ENCODE measurements around the gene STX17. TPM values are rescaled to one million over a fixed set of nuclear protein-coding genes. Genes with fewer than 3 reads are reported as not detected.

STX17 gene
- total RNA-seq, 1 donor from 2014 or later: 18.3 TPM

- no peaks in the 10 kb centered on the region for H3K4me1 ChIP-seq (ENCODE audit: control insufficient read depth in 3 of 3, insufficient read depth in 3 of 3, low read length in 3 of 3)
- peaks cover 0 to 2% (median 0%) of the 10 kb centered on the region in 3 donors for H3K9me3 ChIP-seq (ENCODE audit: control insufficient read depth in 3 of 3, low read length in 3 of 3)
- no peak overlapping the region for H3K4me3 ChIP-seq (ENCODE audit: low read length in 3 of 3)
- no peak overlapping the region for H3K9ac ChIP-seq (ENCODE audit: low read depth in 1 of 3, low read length in 3 of 3)
- H3K36me3 ChIP-seq (ENCODE audit: control insufficient read depth in 3 of 3, insufficient read depth in 3 of 3, low read length in 3 of 3): peaks cover 0 to 5% (median 3%) of the 10 kb centered on the region in 3 donors
- H3K27ac ChIP-seq (ENCODE audit: low read depth, low read length): no peak overlapping the region
- no peaks in the 10 kb centered on the region for H3K27me3 ChIP-seq (ENCODE audit: control insufficient read depth in 3 of 3, insufficient read depth in 3 of 3, low read length in 3 of 3)
Observed at GRCh38 chr9:99929652-99930051, 23.2 kb downstream of the STX17 start.

- no peak overlapping the region for H3K27ac ChIP-seq (ENCODE audit: low read depth, low read length)
- H3K36me3 ChIP-seq (ENCODE audit: control insufficient read depth in 3 of 3, insufficient read depth in 3 of 3, low read length in 3 of 3): peaks cover 0 to 5% (median 3%) of the 10 kb centered on the region in 3 donors
- no peaks in the 10 kb centered on the region for H3K4me1 ChIP-seq (ENCODE audit: control insufficient read depth in 3 of 3, insufficient read depth in 3 of 3, low read length in 3 of 3)
- H3K27me3 ChIP-seq (ENCODE audit: control insufficient read depth in 3 of 3, insufficient read depth in 3 of 3, low read length in 3 of 3): no peaks in the 10 kb centered on the region
- no peaks in the 10 kb centered on the region for H3K9me3 ChIP-seq (ENCODE audit: control insufficient read depth in 3 of 3, low read length in 3 of 3)
- no peak overlapping the region for H3K9ac ChIP-seq (ENCODE audit: low read depth in 1 of 3, low read length in 3 of 3)
- H3K4me3 ChIP-seq (ENCODE audit: low read length in 3 of 3): no peak overlapping the region
Observed at GRCh38 chr9:99931155-99931840, 24.8 kb downstream of the STX17 start.

GRCh38 chr9:99936947-99937587 lies 30.6 kb downstream of the STX17 start:
- no peaks in the 10 kb centered on the region for H3K27me3 ChIP-seq (ENCODE audit: control insufficient read depth in 3 of 3, insufficient read depth in 3 of 3, low read length in 3 of 3)
- H3K4me1 ChIP-seq (ENCODE audit: control insufficient read depth in 3 of 3, insufficient read depth in 3 of 3, low read length in 3 of 3): no peaks in the 10 kb centered on the region
- no peak overlapping the region for H3K27ac ChIP-seq (ENCODE audit: low read depth, low read length)
- H3K9me3 ChIP-seq (ENCODE audit: control insufficient read depth in 3 of 3, low read length in 3 of 3): peaks cover 0 to 3% (median 2%) of the 10 kb centered on the region in 3 donors
- H3K4me3 ChIP-seq (ENCODE audit: low read length in 3 of 3): no peak overlapping the region
- no peak overlapping the region for H3K9ac ChIP-seq (ENCODE audit: low read depth in 1 of 3, low read length in 3 of 3)
- H3K36me3 ChIP-seq (ENCODE audit: control insufficient read depth in 3 of 3, insufficient read depth in 3 of 3, low read length in 3 of 3): peaks cover 0 to 3% (median 0%) of the 10 kb centered on the region in 3 donors

GRCh38 chr9:99947395-99947794 lies 40.9 kb downstream of the STX17 start:
- Histone ChIP-seq H3K9me3 (ENCODE audit: control insufficient read depth in 3 of 3, low read length in 3 of 3) (no peaks in the 10 kb centered on the region), H3K4me3 (ENCODE audit: low read length in 3 of 3) (no peak overlapping the region), H3K27me3 (ENCODE audit: control insufficient read depth in 3 of 3, insufficient read depth in 3 of 3, low read length in 3 of 3) (no peaks in the 10 kb centered on the region), H3K36me3 (ENCODE audit: control insufficient read depth in 3 of 3, insufficient read depth in 3 of 3, low read length in 3 of 3) (peaks cover 0 to 11% (median 5%) of the 10 kb centered on the region in 3 donors), H3K27ac (ENCODE audit: low read depth, low read length) (no peak overlapping the region), H3K9ac (ENCODE audit: low read depth in 1 of 3, low read length in 3 of 3) (no peak overlapping the region), H3K4me1 (ENCODE audit: control insufficient read depth in 3 of 3, insufficient read depth in 3 of 3, low read length in 3 of 3) (no peaks in the 10 kb centered on the region)

- H3K27ac ChIP-seq (ENCODE audit: low read depth, low read length): no peak overlapping the region
- no peak overlapping the region for H3K9ac ChIP-seq (ENCODE audit: low read depth in 1 of 3, low read length in 3 of 3)
- no peaks in the 10 kb centered on the region for H3K9me3 ChIP-seq (ENCODE audit: control insufficient read depth in 3 of 3, low read length in 3 of 3)
- H3K4me3 ChIP-seq (ENCODE audit: low read length in 3 of 3): no peak overlapping the region
- H3K27me3 ChIP-seq (ENCODE audit: control insufficient read depth in 3 of 3, insufficient read depth in 3 of 3, low read length in 3 of 3): no peaks in the 10 kb centered on the region
- no peaks in the 10 kb centered on the region for H3K4me1 ChIP-seq (ENCODE audit: control insufficient read depth in 3 of 3, insufficient read depth in 3 of 3, low read length in 3 of 3)
- peaks cover 0 to 11% (median 5%) of the 10 kb centered on the region in 3 donors for H3K36me3 ChIP-seq (ENCODE audit: control insufficient read depth in 3 of 3, insufficient read depth in 3 of 3, low read length in 3 of 3)
Observed at GRCh38 chr9:99948482-99948881, 42.0 kb downstream of the STX17 start.

GRCh38 chr9:99948896-99949295 lies 42.4 kb downstream of the STX17 start:
- no peak overlapping the region for H3K4me3 ChIP-seq (ENCODE audit: low read length in 3 of 3)
- H3K4me1 ChIP-seq (ENCODE audit: control insufficient read depth in 3 of 3, insufficient read depth in 3 of 3, low read length in 3 of 3): no peaks in the 10 kb centered on the region
- no peak overlapping the region for H3K27ac ChIP-seq (ENCODE audit: low read depth, low read length)
- H3K27me3 ChIP-seq (ENCODE audit: control insufficient read depth in 3 of 3, insufficient read depth in 3 of 3, low read length in 3 of 3): no peaks in the 10 kb centered on the region
- no peaks in the 10 kb centered on the region for H3K9me3 ChIP-seq (ENCODE audit: control insufficient read depth in 3 of 3, low read length in 3 of 3)
- H3K9ac ChIP-seq (ENCODE audit: low read depth in 1 of 3, low read length in 3 of 3): no peak overlapping the region
- peaks cover 0 to 11% (median 5%) of the 10 kb centered on the region in 3 donors for H3K36me3 ChIP-seq (ENCODE audit: control insufficient read depth in 3 of 3, insufficient read depth in 3 of 3, low read length in 3 of 3)

GRCh38 chr9:99953861-99954507 lies 47.5 kb downstream of the STX17 start:
- no peaks in the 10 kb centered on the region for H3K27me3 ChIP-seq (ENCODE audit: control insufficient read depth in 3 of 3, insufficient read depth in 3 of 3, low read length in 3 of 3)

GRCh38 chr9:99954819-99955218 lies 48.4 kb downstream of the STX17 start:
- Histone ChIP-seq H3K27ac (ENCODE audit: low read depth, low read length) (no peak overlapping the region), H3K4me1 (ENCODE audit: control insufficient read depth in 3 of 3, insufficient read depth in 3 of 3, low read length in 3 of 3) (no peaks in the 10 kb centered on the region), H3K36me3 (ENCODE audit: control insufficient read depth in 3 of 3, insufficient read depth in 3 of 3, low read length in 3 of 3) (peaks cover 0 to 13% (median 5%) of the 10 kb centered on the region in 3 donors), H3K27me3 (ENCODE audit: control insufficient read depth in 3 of 3, insufficient read depth in 3 of 3, low read length in 3 of 3) (no peaks in the 10 kb centered on the region), H3K9me3 (ENCODE audit: control insufficient read depth in 3 of 3, low read length in 3 of 3) (no peaks in the 10 kb centered on the region), H3K4me3 (ENCODE audit: low read length in 3 of 3) (no peak overlapping the region), H3K9ac (ENCODE audit: low read depth in 1 of 3, low read length in 3 of 3) (no peak overlapping the region)

More at GRCh38 chr9:99953861-99954507, 47.5 kb downstream of the STX17 start:
- Histone ChIP-seq H3K4me3 (ENCODE audit: low read length in 3 of 3) (no peak overlapping the region), H3K9ac (ENCODE audit: low read depth in 1 of 3, low read length in 3 of 3) (no peak overlapping the region), H3K36me3 (ENCODE audit: control insufficient read depth in 3 of 3, insufficient read depth in 3 of 3, low read length in 3 of 3) (peaks cover 0 to 11% (median 5%) of the 10 kb centered on the region in 3 donors), H3K9me3 (ENCODE audit: control insufficient read depth in 3 of 3, low read length in 3 of 3) (no peaks in the 10 kb centered on the region), H3K27ac (ENCODE audit: low read depth, low read length) (no peak overlapping the region), H3K4me1 (ENCODE audit: control insufficient read depth in 3 of 3, insufficient read depth in 3 of 3, low read length in 3 of 3) (no peaks in the 10 kb centered on the region)

- Histone ChIP-seq H3K4me3 (ENCODE audit: low read length in 3 of 3) (no peak overlapping the region), H3K9me3 (ENCODE audit: control insufficient read depth in 3 of 3, low read length in 3 of 3) (no peaks in the 10 kb centered on the region), H3K9ac (ENCODE audit: low read depth in 1 of 3, low read length in 3 of 3) (no peak overlapping the region), H3K4me1 (ENCODE audit: control insufficient read depth in 3 of 3, insufficient read depth in 3 of 3, low read length in 3 of 3) (no peaks in the 10 kb centered on the region), H3K27me3 (ENCODE audit: control insufficient read depth in 3 of 3, insufficient read depth in 3 of 3, low read length in 3 of 3) (no peaks in the 10 kb centered on the region), H3K36me3 (ENCODE audit: control insufficient read depth in 3 of 3, insufficient read depth in 3 of 3, low read length in 3 of 3) (peaks cover under 1 to 13% (median 5%) of the 10 kb centered on the region in 3 donors), H3K27ac (ENCODE audit: low read depth, low read length) (no peak overlapping the region)
Observed at GRCh38 chr9:99955606-99956005, 49.2 kb downstream of the STX17 start.

All from skeletal muscle tissue (tissue), 4 donors.